Iris pigment epithelial cell (primary cell): ENCODE data around the gene TMEM232.
"Not testable (repeated sequence)": the region's sequence is repeated elsewhere in the genome, so short reads cannot be mapped to it uniquely, and the experiment has no call there.

Experiments used
- DNase-seq: peaks from one replicate; pipeline ENCODE4 v3.0.0-alpha.2; 2011; ENCODE audit warnings: low read depth

The TMEM232 gene

GRCh38 chr5:110707260-110707844 lies 19.1 kb downstream of the TMEM232 start:
- DNase-seq: no peak

- DNase-seq: no peak
These were observed 21.1 kb downstream of the TMEM232 start for GRCh38 chr5:110705349-110705748.

- no peak for DNase-seq
These were observed 23.0 kb downstream of the TMEM232 start for GRCh38 chr5:110703481-110703880.

GRCh38 chr5:110702704-110703103 lies 23.8 kb downstream of the TMEM232 start:
- no peak for DNase-seq

- no peak for DNase-seq
These were observed 24.2 kb downstream of the TMEM232 start for GRCh38 chr5:110702300-110702699.

- not testable (repeated sequence) for DNase-seq
These were observed 33.8 kb downstream of the TMEM232 start for GRCh38 chr5:110692669-110693068.

- DNase-seq: not testable (repeated sequence)
These were observed 35.9 kb downstream of the TMEM232 start for GRCh38 chr5:110690587-110690986.

GRCh38 chr5:110687485-110687884 lies 39.0 kb downstream of the TMEM232 start:
- no peak for DNase-seq

- DNase-seq: no peak
These were observed 40.2 kb downstream of the TMEM232 start for GRCh38 chr5:110686270-110686669.

GRCh38 chr5:110681953-110682352 lies 44.5 kb downstream of the TMEM232 start:
- DNase-seq: no peak

- no peak for DNase-seq
These were observed 45.4 kb downstream of the TMEM232 start for GRCh38 chr5:110681109-110681508.

- DNase-seq: not testable (repeated sequence)
These were observed 49.9 kb downstream of the TMEM232 start for GRCh38 chr5:110676554-110676953.

GRCh38 chr5:110665184-110665726 lies 61.2 kb downstream of the TMEM232 start:
- no peak for DNase-seq

GRCh38 chr5:110663525-110663924 lies 62.9 kb downstream of the TMEM232 start:
- no peak for DNase-seq

GRCh38 chr5:110658006-110658405 lies 68.5 kb downstream of the TMEM232 start:
- DNase-seq: no peak

GRCh38 chr5:110653231-110653970 lies 73.1 kb downstream of the TMEM232 start:
- DNase-seq: no peak

GRCh38 chr5:110651507-110651906 lies 75.0 kb downstream of the TMEM232 start:
- DNase-seq: no peak

- DNase-seq: no peak
These were observed 82.1 kb downstream of the TMEM232 start for GRCh38 chr5:110644357-110644756.

GRCh38 chr5:110638970-110639902 lies 87.2 kb downstream of the TMEM232 start:
- DNase-seq: peak; percentile 23

- DNase-seq: no peak
These were observed 92.0 kb downstream of the TMEM232 start for GRCh38 chr5:110634475-110634874.

- no peak for DNase-seq
These were observed 95.2 kb downstream of the TMEM232 start for GRCh38 chr5:110631236-110631635.

GRCh38 chr5:110630350-110630749 lies 96.1 kb downstream of the TMEM232 start:
- DNase-seq: no peak
